GM19023 (cell line): ENCODE measurements around the gene PALD1.
"Not testable (repeated sequence)": the region's sequence is repeated elsewhere in the genome, so short reads cannot be mapped to it uniquely, and the experiment has no call there.

ENCODE experiments used
- ATAC-seq: cut with Tn5 transposase; IDR thresholded peaks from one replicate; pipeline ENCODE4 v1.9.1; 2021; ENCODE audit warnings: mild to moderate bottlenecking, moderate library complexity; ENCODE audit not compliant: unreplicated experiment

The PALD1 gene

DNA sequence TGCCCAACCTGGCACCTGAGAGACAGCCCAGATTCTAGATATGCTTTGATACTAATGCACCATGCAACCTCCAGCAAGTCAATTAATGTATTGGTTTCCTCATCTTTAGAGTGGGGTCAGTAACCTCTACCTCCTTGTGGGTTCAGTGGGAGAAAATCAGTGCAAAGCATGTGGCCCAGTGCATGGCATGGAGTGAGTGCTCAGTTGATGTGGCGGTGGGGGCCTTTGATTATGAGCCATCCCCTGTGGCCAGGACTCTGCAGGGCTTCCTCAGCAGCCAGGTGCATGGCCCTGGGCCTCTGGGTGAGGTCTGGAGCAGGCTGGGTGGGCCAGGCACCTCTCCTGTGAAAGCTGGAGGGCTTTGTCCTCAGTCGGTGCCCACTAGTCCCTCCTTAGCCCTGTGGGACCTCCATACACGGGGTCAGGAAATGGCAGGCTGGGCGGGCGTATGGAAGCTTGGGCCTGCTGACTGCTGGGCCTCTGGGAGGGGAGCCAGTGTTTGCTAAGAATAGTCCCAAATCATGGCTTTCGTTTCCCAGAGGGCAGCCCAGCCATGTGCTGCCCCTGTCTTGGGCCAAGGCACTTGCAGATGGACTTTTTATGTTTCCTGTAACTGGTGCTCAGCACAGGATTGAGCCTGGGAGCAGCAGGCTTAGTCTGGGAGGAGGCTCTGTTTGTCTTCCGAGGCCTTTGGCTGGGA is 3.4 kb downstream of the PALD1 start:
- no peak for ATAC-seq

DNA sequence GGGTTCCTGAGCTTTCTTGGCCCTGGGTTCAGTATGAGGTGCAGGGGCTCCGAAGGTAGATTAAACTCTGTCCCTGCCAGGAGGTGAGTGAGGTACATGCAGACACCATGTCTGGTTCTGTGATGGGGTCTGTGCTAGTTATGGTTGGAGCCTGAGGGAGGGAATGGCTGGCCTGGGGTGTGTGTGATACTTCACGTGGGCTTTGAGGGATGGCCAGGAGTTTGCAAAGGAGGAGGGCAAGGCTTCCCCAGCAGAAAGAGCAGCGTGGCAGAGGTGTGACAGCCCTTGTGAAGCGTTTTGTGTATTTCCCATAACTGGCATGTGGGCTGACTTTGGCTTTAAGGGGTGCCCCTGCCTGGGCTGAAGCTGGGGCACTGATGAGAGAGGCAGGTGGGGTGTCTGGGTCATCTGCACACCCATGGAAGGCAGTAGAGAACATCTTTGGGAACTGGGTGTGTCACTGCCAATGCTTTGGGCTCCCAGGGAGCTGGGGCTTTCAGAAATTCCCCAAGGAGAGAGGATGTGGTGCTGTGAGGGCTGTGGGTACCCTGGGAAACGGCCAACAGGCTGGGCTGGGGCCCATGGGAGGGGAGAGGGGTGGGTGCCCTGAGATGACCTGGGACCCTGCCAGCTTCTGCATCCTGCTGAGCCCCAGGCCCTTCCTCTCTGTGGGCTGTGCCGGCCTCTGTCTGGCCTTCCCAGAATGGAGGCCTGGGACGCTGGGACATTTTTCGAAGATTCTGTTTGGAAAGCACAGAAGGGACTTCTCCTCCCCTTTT is 4.6 kb downstream of the PALD1 start:
- ATAC-seq = no peak

DNA sequence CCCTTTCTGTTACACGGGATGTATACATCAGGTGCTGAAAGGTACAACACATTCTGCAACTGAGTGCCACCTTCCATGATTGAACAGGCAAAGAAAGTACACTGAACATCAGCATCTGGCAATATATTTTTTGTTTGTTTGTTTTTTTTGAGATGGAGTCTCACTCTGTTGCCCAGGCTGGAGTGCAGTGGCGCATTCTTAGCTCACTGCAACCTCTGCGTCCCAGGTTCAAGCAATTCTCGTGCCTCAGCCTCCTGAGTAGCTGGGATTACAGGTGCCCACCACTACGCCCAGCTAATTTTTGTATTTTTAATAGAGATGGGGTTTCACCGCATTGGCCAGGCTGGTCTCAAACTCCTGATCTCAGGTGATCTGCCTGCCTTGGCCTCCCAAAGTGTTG is 5.3 kb downstream of the PALD1 start:
- ATAC-seq = not testable (repeated sequence)

DNA sequence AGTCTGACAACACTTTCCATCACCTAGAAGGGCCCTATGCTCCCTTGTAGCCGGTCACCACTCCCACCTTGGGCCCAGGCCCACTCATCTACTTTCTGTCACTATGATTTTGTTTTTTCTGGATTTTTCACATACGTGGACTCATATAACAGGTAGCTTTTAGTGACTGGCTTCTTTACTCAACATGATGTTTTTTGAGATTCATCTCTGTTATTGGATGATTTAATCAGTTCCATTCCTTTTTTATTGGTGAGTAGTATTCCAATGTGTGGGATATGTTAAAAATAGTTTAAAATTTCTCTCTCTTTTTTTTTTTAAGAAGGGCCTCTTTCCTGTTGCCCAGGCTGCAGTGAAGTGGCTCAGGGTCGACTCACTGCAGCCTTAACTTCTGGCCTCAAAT is 9.3 kb downstream of the PALD1 start:
- no peak for ATAC-seq

DNA sequence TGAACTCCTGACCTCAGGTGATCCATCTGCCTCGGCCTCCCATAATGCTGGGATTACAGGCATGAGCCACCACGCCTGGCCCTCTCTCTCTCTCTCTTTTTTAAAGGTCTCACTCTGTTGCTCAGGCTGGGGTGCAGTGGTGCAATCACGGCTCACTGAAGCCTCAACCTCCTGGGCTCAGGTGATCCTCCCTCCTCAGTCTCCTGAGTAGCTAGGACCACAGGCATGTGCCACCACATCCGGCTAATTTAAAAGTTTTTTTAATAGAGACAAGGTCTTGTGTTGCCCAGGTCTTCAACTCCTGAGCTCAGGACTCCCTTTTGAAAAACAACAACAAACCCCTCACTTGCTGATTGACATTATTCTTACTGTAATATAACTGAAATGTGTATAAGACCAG is 11.6 kb downstream of the PALD1 start:
- ATAC-seq = no peak

DNA sequence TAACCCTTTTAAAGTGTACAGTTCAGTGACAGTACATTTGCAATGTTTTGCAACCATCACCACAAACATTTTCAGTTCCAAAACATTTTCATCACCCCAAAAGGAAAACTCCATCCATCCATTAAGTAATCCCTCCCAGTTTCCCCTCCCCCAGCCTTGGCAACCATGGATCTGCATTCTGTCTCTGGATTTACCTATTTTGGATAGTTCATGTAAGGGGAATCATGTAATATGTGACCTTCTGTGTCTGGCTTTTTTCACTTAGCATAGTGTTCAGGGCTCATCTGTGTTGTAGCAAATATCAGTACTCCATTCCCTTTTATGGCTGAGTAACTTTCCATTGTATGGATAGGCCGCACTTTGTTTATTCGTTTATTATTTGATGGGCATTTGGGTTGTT is 13.0 kb downstream of the PALD1 start:
- ATAC-seq = no peak

DNA sequence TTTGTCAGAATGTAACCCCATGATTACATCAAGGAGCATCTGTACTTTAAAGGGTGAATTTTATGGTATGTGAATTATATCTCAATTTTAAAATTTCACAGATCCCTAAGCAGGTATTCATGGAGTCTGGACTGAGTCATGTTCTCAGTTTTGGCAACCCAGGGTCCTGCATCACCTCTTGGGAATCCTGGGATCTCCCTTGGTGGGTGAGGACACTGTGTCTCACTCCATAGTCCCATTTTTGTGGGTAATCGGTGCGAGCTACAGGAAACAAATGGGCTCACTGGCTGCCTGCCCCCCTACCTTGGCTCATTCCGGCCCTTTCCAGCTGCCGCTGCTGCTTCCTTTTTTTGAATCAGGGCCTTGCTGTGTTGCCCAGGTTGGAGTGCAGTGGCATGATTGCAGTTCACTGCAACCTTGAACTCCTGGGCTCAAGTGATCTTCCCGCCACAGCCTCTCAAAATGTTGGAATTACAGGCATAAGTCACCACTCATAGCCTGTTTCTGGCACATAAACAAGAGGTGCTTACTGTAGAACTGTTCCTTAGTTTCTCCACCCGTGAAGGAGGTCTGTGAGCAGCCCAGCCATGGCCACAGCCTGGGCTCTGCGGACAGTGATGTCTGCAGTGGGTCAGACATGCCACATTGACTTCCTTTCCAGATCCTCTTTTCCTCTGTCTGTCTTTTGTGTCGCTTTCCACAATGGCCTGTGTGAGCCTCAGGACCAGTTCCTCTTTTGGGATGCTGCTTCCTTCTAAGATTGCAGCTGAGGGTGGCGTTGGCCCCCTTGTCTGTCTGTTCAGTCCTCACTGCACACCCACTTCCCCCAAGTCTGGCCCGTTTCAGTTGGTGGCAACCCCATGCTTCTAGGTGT is 14.5 kb downstream of the PALD1 start:
- peak; percentile 12 for ATAC-seq

DNA sequence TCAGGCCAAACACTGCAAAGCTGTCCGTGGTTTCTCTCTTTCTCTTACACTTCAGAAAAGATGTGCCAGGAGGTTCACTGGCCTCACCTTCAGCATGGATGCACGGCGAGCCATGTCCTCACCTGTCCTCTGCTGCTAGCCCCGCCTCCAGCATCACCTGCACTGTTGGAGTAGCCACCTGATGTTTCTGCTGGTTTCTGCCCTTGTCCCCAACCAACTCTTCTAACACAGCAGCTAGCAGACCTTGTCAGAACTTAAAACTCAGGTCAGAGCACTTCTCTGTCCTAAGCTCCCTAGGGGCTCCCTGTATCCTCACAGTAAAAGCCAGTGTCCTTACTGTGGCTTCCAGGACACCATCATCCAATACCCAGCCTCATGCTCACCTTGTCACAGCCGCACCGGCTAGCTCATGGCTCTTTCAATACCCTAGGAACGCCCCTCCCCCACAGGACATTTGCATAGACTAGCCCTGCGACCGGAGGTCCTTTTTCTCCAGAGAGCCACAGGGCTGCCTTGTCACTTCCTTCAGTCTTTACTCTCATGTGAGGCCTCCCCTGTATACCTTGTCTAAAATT is 15.2 kb downstream of the PALD1 start:
- ATAC-seq = peak; percentile 69

DNA sequence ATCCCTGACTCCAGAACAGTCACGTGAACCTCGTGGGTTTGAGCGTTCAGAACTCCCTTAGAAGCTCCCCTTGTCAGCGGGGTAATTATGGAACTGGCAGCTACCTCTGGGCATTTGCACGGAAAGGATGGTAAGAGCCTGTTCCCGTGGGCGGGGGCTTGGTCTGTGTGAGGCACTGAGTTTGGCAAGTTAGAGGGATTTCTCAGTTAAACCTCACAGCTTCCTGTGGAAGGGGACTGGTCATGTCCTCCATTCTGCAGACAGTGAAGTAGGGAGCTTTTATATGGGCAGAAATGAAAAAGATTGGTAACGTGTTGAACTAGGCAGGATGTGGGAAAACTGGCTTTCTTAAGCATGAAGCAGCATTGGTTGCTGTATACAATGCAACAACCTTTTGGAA is 16.0 kb downstream of the PALD1 start:
- ATAC-seq = no peak

DNA sequence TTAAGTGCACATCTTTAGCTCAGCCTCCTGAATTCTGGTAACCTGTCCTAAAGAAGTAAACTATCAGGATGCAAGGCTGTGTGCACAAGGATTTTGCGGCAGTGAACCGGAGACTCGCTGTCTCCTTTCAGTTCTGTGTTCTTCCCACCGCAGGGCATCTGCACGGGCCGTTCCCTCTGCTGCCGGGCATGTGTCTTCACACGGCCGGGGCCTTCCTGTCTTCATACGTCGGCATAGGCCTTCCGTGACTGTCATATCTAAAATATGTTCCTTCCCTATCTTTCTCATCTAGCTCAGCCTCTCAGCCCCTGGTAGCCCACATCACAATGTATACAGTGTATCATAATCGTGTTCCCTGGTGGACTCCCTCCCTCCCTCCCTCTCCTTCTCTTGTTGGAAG is 16.4 kb downstream of the PALD1 start:
- no peak for ATAC-seq

DNA sequence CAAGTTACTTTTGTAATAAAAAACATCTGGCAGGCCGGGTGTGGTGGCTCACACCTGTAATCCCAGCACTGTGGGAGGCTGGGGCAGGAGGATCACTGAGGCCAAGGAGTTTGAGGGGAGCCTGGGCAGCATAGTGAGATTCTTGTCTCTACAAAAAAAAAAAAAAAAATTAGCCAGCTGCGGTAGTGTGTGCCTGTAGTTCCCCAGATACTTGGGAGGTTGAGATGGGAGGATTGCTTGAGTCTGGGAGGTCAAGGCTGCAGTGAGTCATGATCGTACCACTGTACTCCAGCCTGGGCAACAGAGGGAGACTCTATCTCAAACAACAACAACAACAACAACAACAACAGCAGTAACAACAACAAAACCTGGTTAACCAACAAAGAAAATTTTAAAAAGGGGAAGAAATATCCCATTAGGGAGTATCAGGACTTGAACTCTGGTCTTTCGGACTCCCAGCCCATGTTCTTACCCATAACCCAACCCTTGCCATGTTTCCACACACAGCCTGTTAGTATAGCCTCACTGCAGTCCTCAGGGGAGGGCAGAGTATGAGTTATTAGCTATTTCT is 17.2 kb downstream of the PALD1 start:
- ATAC-seq = no peak

DNA sequence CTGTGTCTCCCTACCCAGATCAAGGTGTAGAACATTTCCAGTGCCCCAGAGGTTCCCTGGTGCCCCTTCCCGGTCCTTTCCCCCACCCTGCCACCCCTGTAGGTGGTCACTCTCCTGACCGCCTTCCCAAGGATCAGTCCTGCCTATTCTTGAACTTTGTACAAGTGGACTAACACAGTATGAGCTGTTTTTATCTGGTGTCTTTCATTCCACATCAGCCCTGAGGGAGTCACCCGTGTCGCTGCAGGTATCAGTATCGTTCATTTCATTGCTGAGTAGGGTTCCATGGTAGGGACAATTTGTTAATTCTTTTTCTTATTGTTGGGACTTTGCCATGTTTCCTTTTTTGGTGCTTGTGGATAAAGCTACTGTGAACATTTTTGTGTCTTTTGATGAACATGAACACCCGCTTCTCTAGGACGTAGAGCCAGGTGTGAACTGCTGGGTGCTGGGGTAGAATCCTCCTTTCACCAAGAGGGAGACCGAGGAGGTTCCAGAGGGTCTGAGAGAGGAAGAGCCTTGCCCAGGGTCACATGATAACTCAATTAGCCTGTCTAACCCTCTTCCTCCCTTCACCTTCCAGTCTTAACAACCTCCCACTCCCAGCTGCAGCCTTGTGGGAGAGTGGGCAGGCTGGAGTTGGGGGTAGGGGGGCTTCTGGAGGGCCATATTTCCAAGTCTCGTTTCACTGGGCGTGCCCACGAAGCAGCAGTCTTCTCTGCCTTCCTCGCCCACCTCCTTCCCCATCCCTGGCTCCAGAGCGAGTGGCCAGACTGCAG is 18.0 kb downstream of the PALD1 start:
- no peak for ATAC-seq

DNA sequence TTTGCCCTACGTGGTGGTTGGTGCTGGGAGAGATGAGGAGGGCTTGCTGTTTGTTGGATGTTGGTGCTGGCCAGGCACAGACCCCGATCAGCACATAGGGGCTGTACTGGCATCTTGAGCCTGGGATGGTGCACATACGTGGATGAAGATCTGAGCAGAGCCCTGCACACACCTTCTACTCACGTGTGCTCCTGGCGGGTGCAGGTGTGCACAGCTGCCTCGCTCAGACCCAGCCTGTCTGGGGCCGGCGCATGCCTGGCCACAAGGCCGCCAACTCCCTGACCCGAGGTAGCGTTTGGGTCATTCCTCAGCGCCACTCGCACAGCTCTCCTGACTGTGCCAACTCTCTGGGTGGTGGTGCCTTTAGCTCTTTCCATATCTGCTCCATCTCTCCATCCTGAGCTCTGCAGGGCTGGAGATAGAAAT is 18.6 kb downstream of the PALD1 start:
- no peak for ATAC-seq

DNA sequence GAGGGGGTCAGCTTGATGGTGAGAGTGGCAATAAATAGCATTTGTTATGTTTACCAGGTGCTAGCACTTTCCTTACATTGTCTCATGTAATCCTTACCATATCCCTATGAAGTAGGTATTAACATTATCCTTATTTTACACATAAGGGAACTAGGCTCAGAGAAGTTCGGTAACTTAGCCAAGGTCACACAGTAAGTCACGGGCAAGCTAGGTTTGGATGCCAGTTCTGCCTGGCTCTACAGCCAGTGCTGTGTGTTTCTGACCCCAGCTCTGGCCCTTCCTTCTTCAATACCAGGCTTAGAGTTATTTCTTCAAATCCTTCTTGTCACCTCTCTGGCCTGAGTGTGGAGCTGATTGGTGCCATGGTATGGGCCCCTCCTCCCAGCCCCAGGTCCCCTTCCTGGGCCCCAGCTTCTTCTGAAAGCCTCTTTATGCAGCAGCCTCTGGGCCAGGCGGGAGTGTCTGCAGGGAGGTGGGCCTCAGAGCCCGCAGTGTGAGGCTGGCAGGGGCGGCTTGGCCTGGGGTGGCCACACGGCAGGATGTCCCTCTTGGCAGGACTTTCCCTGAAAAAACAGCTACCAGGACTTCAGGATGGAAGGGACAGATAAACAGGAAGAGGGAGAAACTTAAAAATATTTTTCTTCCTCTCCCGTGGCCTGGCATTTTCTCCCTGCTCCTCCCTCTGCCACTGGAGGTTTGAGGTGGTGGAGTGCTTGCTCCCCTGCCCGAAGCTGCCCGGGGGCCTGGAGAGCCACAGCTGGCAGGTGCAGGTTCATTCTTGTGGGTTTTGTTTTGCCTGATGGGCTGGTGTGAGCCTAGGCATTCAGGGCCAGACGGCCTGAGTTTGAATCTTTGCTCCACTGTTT is 20.6 kb downstream of the PALD1 start:
- ATAC-seq = no peak

DNA sequence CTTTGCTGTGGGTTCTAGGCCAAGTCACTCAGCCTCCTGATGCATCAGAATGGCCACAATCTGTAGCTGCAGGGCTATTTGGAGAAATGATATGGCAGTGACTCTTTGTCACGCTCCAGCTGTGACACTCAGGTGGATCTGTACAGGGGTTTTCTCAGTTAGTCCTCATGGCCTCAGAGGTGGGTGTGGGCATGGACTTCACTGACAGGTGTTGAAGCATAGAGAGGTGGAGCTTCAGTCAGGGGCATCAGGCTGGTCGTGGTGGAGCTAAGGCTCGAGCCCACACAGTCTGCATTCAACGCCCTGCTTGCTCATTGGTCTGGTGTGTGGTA is 21.2 kb downstream of the PALD1 start:
- ATAC-seq = no peak

DNA sequence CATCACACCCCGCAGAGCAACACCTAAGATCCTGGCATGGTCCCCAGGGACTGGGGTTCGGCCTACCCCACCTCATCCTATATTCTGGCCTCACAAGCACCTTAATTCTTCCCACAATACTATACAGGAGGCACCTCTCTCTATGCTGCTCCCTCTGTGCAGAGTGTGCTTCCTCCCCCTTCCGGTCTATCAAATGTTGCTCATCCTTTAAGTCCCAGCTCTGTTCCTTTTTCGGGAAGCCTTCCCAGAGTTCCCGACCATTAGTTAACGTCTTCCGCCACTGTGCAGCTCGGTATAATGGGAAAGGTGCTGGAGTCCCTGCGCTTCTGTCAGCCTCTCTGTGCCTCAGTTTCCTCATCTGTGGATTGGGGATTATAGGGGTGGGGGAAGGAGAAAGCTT is 21.8 kb downstream of the PALD1 start:
- ATAC-seq = no peak

DNA sequence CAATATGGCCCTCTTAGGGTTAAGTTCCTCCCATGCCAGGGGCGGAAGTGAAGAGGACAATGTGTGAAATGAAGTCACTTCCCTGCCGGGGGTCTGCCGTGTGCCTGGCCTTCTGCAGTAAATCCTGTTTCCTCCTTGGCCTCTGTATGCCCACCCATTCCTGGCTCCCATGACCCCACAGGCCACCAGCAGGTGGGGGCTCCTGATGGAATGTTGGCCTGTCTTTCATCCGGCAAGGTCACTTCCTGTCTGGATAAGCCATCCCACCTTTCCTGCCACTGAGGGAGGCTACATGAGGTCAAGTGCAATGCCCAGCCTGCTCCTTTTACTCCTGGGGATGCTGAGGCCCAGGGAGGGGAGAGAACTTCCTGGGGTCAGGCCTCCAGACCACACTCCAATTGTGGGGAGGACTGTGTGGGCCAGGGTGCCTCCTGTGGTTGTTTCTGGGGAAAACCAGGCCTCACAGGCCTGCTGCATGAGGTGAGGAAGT is 22.3 kb downstream of the PALD1 start:
- ATAC-seq = no peak

DNA sequence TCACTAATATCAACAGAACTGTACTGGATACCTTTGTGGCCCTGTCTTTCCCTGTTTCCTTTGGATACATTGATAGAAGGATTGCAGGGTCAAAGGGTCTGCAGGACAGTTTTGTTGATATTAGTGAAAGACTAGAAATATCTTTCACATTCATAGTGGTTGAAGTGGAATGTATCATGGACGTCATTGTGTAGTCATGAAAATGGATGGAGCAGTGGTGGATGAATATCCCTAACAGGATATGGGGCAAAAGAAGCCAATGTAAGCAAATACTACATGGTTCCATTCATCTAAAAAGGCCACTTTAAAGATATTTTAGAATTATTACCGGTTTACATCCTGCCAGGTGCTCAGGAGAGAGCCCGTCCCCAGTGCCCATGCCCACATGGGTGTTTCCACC is 23.8 kb downstream of the PALD1 start:
- no peak for ATAC-seq

DNA sequence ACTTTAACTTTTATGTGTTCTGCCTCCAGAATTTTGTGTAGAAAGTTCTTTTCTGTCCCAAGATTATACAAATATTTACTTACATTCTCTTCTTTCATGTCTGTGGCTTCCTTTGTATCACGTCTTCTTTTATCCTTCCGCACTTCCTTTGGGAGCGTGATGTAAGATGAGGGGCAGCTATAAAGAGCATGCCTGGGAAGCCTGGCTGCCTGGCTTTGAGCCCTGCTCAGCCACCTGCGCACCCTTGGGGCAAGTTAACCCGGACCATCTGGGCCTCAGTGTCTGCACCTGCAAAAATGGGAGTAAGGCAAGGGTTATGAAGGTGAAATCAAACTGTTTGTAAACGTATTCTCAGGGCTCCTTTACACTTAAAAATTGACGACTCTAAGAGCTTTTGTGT is 25.2 kb downstream of the PALD1 start:
- ATAC-seq = no peak
